K562 (cell line): Measurements from ENCODE around the gene OR2V2. TPM values are rescaled to one million over a fixed set of nuclear protein-coding genes. Genes with fewer than 3 reads are reported as not detected.
A peak's percentile ranks its signal among the peaks of the same experiment; 100 is the strongest.

ENCODE experiments used
- COPS2 ChIP-seq: fragments of 450-650 bp; conservative IDR thresholded peaks from 2 replicates; pipeline ENCODE4 v1.6.1; 2016; ENCODE audit warnings: mild to moderate bottlenecking, moderate library complexity
- CUX1 ChIP-seq: fragments of 200-800 bp; sonication (Bioruptor generic); IDR thresholded peaks from 2 replicates; pipeline ENCODE4 v1.6.1; 2016; ENCODE audit warnings: missing genetic modification characterization, missing compliant biosample characterization
- FUS ChIP-seq: fragments of 200-400 bp; formaldehyde crosslinking; optimal IDR thresholded peaks from 2 replicates; pipeline ENCODE3; 2017; ENCODE audit warnings: low read depth, low read length
- HNRNPLL ChIP-seq: fragments of 200-400 bp; formaldehyde crosslinking; IDR thresholded peaks from 2 replicates; pipeline ENCODE4 v1.6.1; 2017; ENCODE audit warnings: low read length, low read depth, mild to moderate bottlenecking; ENCODE audit not compliant: poor library complexity, severe bottlenecking
- RCOR1 ChIP-seq, 2 experiments: IDR thresholded peaks; 2 replicates each; pipeline ENCODE4 v1.6.1; 2012; ENCODE audit warnings: low read depth in 2 of 2, low read length in 2 of 2, borderline replicate concordance in 1 of 2, improper control_type of control experiment in 1 of 2
- RREB1 ChIP-seq: fragments of 250-450 bp; sonication (Bioruptor Pico); IDR thresholded peaks from 2 replicates; pipeline ENCODE4 v1.4.0; 2020
- SMARCC2 ChIP-seq: fragments of 450-650 bp; IDR thresholded peaks from 2 replicates; pipeline ENCODE4 v1.6.1; 2017; ENCODE audit warnings: antibody characterized with exemption, moderate library complexity, mild to moderate bottlenecking, low read depth
- SMC3 ChIP-seq: conservative IDR thresholded peaks from 2 replicates; pipeline ENCODE4 v1.6.1; 2011; ENCODE audit warnings: low read depth, low read length, improper control_type of control experiment; ENCODE audit not compliant: insufficient read depth
- YY1 ChIP-seq, 3 experiments: IDR thresholded peaks; 2 replicates each; pipeline ENCODE4 v1.6.1; 2011; ENCODE audit warnings: low read length in 2 of 3, mild to moderate bottlenecking in 2 of 3, moderate library complexity in 2 of 3, borderline replicate concordance in 1 of 3, control low read depth in 1 of 3, low read depth in 1 of 3; ENCODE audit not compliant: insufficient read depth in 3 of 3, insufficient replicate concordance in 2 of 3, control insufficient read depth in 1 of 3, insufficient read length in 1 of 3; ENCODE audit errors: extremely low read depth in 1 of 3
- ZBTB9 ChIP-seq: fragments of 450-650 bp; formaldehyde crosslinking; IDR thresholded peaks from 2 replicates; pipeline ENCODE4 v1.4.0; 2020; ENCODE audit warnings: mild to moderate bottlenecking, moderate library complexity
- polyA plus RNA-seq, 8 experiments: library from polyadenylated mRNA; depleted of rRNA in 4 of 8; stranded (reverse) in 5 of 8; unstranded in 3 of 8; fragments of >200 nt; fragmentation: Nextera tagmentation in 2 of 8; fragmentation: Illumina TruSeq in 1 of 8; extraction: Ambion mirVana in 2 of 8; extraction: Trizol in 1 of 8; gene quantifications; 2 replicates each; pipeline versions ENCODE4 v1.2.1 to v1.2.3, GENCODE V29; 2011 to 2014; ENCODE audit warnings: inconsistent platforms in 1 of 8, missing spikeins in 1 of 8
- total RNA-seq, 7 experiments: library from RNA; depleted of rRNA in 6 of 7; stranded (reverse); fragments of >200 nt in 6 of 7; fragmentation: Illumina TruSeq in 2 of 7; extraction: Trizol in 2 of 7; gene quantifications; 2 replicates each; pipeline versions ENCODE4 v1.2.1 to v1.2.3, GENCODE V29; 2011 to 2021; ENCODE audit warnings: low replicate concordance in 1 of 7

OR2V2 gene
- total and polyA plus RNA-seq, 9 of the 15 experiments (the other 6 are each of a cell fraction or from before 2014, with no cell fraction given), result 0.01 TPM; not detected in 8

GRCh38 chr5:181190711-181191525, 43.5 kb downstream of the OR2V2 start (continued):
- no peak for TF ChIP-seq SMARCC2
- no peak for TF ChIP-seq RCOR1 (IDR thresholded peaks at IDR 0.05; ENCODE audit: borderline replicate concordance in 1 of 2, low read depth in 2 of 2, low read length in 2 of 2)
- no peak for TF ChIP-seq ZBTB9 (CRISPR knock-in tag)
- no peak for TF ChIP-seq COPS2
- TF ChIP-seq YY1 (IDR thresholded peaks at IDR 0.05; ENCODE audit: borderline replicate concordance in 1 of 3, control insufficient read depth in 1 of 3, extremely low read depth in 1 of 3, insufficient read depth in 3 of 3, insufficient read length in 1 of 3, insufficient replicate concordance in 2 of 3, low read depth in 1 of 3, low read length in 2 of 3), result peak in 1 of 3 experiments; percentile 36
- no peak for TF ChIP-seq CUX1 (CRISPR knock-in tag)
- TF ChIP-seq RREB1 (CRISPR knock-in tag), result no peak
- 0 out of 2 replicates have a peak, but pooled peaks have one; percentile 2 for TF ChIP-seq SMC3
- TF ChIP-seq FUS, result no peak
- TF ChIP-seq HNRNPLL, result no peak
